ENCODE results near the gene VEZT. TPM values are rescaled to one million over a fixed set of nuclear protein-coding genes. Genes with fewer than 3 reads are reported as not detected.

The VEZT gene
- total and polyA plus RNA-seq, 9 of the 15 experiments (the other 6 are each of a cell fraction or from before 2014, with no cell fraction given) = 16.1 to 61.5 (median 32.6) TPM

DNA sequence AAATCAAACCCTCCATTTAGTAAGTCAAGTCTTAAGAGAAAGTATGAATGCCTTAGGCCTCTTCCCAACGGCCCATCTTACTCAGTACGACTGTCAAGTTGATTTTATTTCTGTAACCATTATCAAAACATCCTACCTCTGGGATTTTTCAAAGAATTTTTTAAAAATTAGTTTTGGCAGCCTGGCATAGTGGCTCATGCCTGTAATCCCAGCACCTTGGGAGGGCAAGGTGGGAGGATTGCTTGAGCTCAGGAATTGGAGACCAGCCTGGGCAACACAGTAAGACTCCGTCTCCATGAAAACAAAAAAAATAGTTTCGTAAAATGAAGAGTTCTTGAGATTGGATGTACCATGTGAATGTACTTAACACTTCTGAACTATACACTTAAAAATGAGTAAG is 4.5 kb upstream of the VEZT start:
- Histone ChIP-seq H2AFZ (ENCODE audit: low read depth, low read length) (no peak overlapping the region), H3K27me3 (ENCODE audit: control insufficient read depth in 2 of 2, insufficient read depth in 2 of 2, low read length in 2 of 2) (no peaks in the 10 kb centered on the region), H3K4me2 (ENCODE audit: insufficient read depth, low read length) (no peak overlapping the region), H3K9me3 (replicated peaks; ENCODE audit: control insufficient read depth, insufficient read depth, low read depth, low read length) (no peaks in the 10 kb centered on the region), H3K27ac (ENCODE audit: extremely low read depth, low read depth, low read length) (no peak overlapping the region), H3K9me1 (ENCODE audit: control insufficient read depth, insufficient read depth, low read length) (no peaks in the 10 kb centered on the region), H3K9ac (ENCODE audit: insufficient read depth in 1 of 2, low read depth in 2 of 2, low read length in 2 of 2) (no peak overlapping the region), H3K36me3 (ENCODE audit: control insufficient read depth, insufficient read depth, low read length) (no peaks in the 10 kb centered on the region), H3K4me1 (replicated peaks in 1 of 2; ENCODE audit: control insufficient read depth in 2 of 2, insufficient read depth in 2 of 2, low read length in 2 of 2) (peaks cover 5 to 8% of the 10 kb centered on the region in 2 experiments; a peak in 3 of 5 replicates), H3K79me2 (ENCODE audit: control insufficient read depth, insufficient read depth, low read length) (peaks cover 51% of the 10 kb centered on the region), H3K4me3 (no peak overlapping the region), H4K20me1 (replicated peaks; ENCODE audit: control insufficient read depth, insufficient read depth, low read length) (no peaks in the 10 kb centered on the region)
- ATAC-seq (no peak), DNase-seq (ENCODE audit: extremely low read depth in 1 of 4, low spot score in 3 of 4) (no peak), FAIRE-seq (no peak)
- TF ChIP-seq, protein P1, sequence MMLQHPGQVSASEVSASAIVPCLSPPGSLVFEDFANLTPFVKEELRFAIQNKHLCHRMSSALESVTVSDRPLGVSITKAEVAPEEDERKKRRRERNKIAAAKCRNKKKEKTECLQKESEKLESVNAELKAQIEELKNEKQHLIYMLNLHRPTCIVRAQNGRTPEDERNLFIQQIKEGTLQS (IDR thresholded peaks at IDR 0.05) = no peak
- TF ChIP-seq, protein P1 (CRISPR knock-in tag; conservative IDR thresholded peaks at IDR 0.05) = no peak
- TF ChIP-seq PURB (CRISPR knock-in tag; IDR thresholded peaks at IDR 0.05; ENCODE audit: low read depth) = no peak
- no peak for TF ChIP-seq ZNF584 (CRISPR knock-in tag; IDR thresholded peaks at IDR 0.05; ENCODE audit: low read depth)
- TF ChIP-seq NFIC (IDR thresholded peaks at IDR 0.05) = no peak
- TF ChIP-seq, protein P2, sequence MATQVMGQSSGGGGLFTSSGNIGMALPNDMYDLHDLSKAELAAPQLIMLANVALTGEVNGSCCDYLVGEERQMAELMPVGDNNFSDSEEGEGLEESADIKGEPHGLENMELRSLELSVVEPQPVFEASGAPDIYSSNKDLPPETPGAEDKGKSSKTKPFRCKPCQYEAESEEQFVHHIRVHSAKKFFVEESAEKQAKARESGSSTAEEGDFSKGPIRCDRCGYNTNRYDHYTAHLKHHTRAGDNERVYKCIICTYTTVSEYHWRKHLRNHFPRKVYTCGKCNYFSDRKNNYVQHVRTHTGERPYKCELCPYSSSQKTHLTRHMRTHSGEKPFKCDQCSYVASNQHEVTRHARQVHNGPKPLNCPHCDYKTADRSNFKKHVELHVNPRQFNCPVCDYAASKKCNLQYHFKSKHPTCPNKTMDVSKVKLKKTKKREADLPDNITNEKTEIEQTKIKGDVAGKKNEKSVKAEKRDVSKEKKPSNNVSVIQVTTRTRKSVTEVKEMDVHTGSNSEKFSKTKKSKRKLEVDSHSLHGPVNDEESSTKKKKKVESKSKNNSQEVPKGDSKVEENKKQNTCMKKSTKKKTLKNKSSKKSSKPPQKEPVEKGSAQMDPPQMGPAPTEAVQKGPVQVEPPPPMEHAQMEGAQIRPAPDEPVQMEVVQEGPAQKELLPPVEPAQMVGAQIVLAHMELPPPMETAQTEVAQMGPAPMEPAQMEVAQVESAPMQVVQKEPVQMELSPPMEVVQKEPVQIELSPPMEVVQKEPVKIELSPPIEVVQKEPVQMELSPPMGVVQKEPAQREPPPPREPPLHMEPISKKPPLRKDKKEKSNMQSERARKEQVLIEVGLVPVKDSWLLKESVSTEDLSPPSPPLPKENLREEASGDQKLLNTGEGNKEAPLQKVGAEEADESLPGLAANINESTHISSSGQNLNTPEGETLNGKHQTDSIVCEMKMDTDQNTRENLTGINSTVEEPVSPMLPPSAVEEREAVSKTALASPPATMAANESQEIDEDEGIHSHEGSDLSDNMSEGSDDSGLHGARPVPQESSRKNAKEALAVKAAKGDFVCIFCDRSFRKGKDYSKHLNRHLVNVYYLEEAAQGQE (IDR thresholded peaks at IDR 0.05; ENCODE audit: borderline replicate concordance) = no peak
- TF ChIP-seq, protein P2 (CRISPR knock-in tag; IDR thresholded peaks at IDR 0.05; ENCODE audit: low read depth) = no peak
- intact Hi-C loops (cut with micrococcal nuclease) (loop anchor here (10.0 kb wide), 2 partner anchors 48 to 262 kb away; partner anchors contain the start of gene METAP2), in situ Hi-C loops (cut with MboI) (no loop called here)
- POLR2A ChIA-PET = interaction anchor here (1.5 to 2.1 kb wide), 2 partner anchors 9 to 12 kb away, joined by 4 to 8 read pairs; no protein-coding TSS in a partner anchor
- WGBS (ENCODE audit: insufficient coverage, low coverage, missing lambda C conversion rate) = 84% methylated on average over 4 of the region's 4 CpGs
- CTCF ChIA-PET (ENCODE audit: low intra/inter-chr PET ratio) = no interaction called here
- BruUV-seq (replicated peaks) = no TSS peak

Data from K562 (cell line).